NOMO-1 (cell line): ENCODE data around the gene RNASEH2A.
A peak's percentile ranks its signal among the peaks of the same experiment; 100 is the strongest.
"Not testable (repeated sequence)": the region's sequence is repeated elsewhere in the genome, so short reads cannot be mapped to it uniquely, and the experiment has no call there.

Source experiments
- DNase-seq, 2 experiments: peaks; one replicate each; lab custom pipeline; 2025; ENCODE audit not compliant: unreplicated experiment in 2 of 2; lab: John Stamatoyannopoulos, UW

Gene RNASEH2A

GRCh38 chr19:12825254-12826131, 19.1 kb downstream of the RNASEH2A start:
- DNase-seq: no peak

- no peak for DNase-seq
Observed at GRCh38 chr19:12828494-12828893, 22.1 kb downstream of the RNASEH2A start.

- no peak for DNase-seq
Observed at GRCh38 chr19:12833418-12833737, 27.0 kb downstream of the RNASEH2A start.

- no peak for DNase-seq
Observed at GRCh38 chr19:12833738-12834565, 27.6 kb downstream of the RNASEH2A start.

- no peak for DNase-seq
Observed at GRCh38 chr19:12834566-12834943, 28.2 kb downstream of the RNASEH2A start, which contains the start of gene RTBDN. RTBDN (minus strand) TSS chr19:12834579; CDS start chr19:12829979, 4,600 bp downstream.

- DNase-seq: no peak
Observed at GRCh38 chr19:12834976-12835757, 28.8 kb downstream of the RNASEH2A start.

GRCh38 chr19:12836529-12836863, 30.1 kb downstream of the RNASEH2A start:
- no peak for DNase-seq

- no peak for DNase-seq
Observed at GRCh38 chr19:12837225-12837624, 30.8 kb downstream of the RNASEH2A start.

- DNase-seq: peak; percentile 52 to 73
Observed at GRCh38 chr19:12838182-12838885, 31.9 kb downstream of the RNASEH2A start, which contains the start of gene MAST1. MAST1 (plus strand) TSS chr19:12838515; CDS start chr19:12838573, 58 bp downstream.

- no peak for DNase-seq
Observed at GRCh38 chr19:12838886-12839756, 32.7 kb downstream of the RNASEH2A start.

GRCh38 chr19:12840091-12841079, 34.0 kb downstream of the RNASEH2A start:
- DNase-seq: no peak

- DNase-seq: no peak
Observed at GRCh38 chr19:12841094-12841493, 34.7 kb downstream of the RNASEH2A start.

- no peak for DNase-seq
Observed at GRCh38 chr19:12842511-12842910, 36.1 kb downstream of the RNASEH2A start.

GRCh38 chr19:12843328-12843727, 36.9 kb downstream of the RNASEH2A start:
- no peak for DNase-seq

- DNase-seq: no peak
Observed at GRCh38 chr19:12843999-12844732, 37.8 kb downstream of the RNASEH2A start.

GRCh38 chr19:12846613-12847012, 40.2 kb downstream of the RNASEH2A start:
- DNase-seq: not testable (repeated sequence)
